ENCODE measurements around the gene UROS. TPM values are rescaled to one million over a fixed set of nuclear protein-coding genes. Genes with fewer than 3 reads are reported as not detected.

UROS gene
- polyA plus RNA-seq, 2 of the 4 experiments (the other 2 are of a cell fraction), result 52.9 to 71.1 TPM

GRCh38 chr10:125795128-125795527, 27.9 kb downstream of the UROS start:
- Histone ChIP-seq H3K27ac (no peak overlapping the region), H3K4me2 (no peak overlapping the region), H3K4me1 (no peaks in the 10 kb centered on the region), H3K4me3 (no peak overlapping the region), H3K9me3 (no peaks in the 10 kb centered on the region)
- ChIA-PET POLR2A (no interaction called here), CTCF (no interaction called here)
- ATAC-seq (no peak; a peak in 1 of 6 replicates), DNase-seq (ENCODE audit: low read depth in 1 of 2, low spot score in 1 of 2) (no peak), FAIRE-seq (no peak)
- no CpG with 5 or more reads among the region's 2 CpGs for WGBS (ENCODE audit: missing lambda C conversion rate)
- TF ChIP-seq, protein P1, sequence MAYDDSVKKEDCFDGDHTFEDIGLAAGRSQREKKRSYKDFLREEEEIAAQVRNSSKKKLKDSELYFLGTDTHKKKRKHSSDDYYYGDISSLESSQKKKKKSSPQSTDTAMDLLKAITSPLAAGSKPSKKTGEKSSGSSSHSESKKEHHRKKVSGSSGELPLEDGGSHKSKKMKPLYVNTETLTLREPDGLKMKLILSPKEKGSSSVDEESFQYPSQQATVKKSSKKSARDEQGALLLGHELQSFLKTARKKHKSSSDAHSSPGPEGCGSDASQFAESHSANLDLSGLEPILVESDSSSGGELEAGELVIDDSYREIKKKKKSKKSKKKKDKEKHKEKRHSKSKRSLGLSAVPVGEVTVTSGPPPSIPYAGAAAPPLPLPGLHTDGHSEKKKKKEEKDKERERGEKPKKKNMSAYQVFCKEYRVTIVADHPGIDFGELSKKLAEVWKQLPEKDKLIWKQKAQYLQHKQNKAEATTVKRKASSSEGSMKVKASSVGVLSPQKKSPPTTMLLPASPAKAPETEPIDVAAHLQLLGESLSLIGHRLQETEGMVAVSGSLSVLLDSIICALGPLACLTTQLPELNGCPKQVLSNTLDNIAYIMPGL (CRISPR knock-in tag; IDR thresholded peaks at IDR 0.05; ENCODE audit: borderline replicate concordance), result no peak
- no peak for TF ChIP-seq KDM5A (IDR thresholded peaks at IDR 0.05)
- TF ChIP-seq TFCP2L1 (CRISPR knock-in tag; IDR thresholded peaks at IDR 0.05), result no peak
- no peak for TF ChIP-seq BCL3 (IDR thresholded peaks at IDR 0.05)
- no peak for TF ChIP-seq CEBPB (IDR thresholded peaks at IDR 0.05)
- TF ChIP-seq RARB (CRISPR knock-in tag; IDR thresholded peaks at IDR 0.05), result no peak
- no peak for TF ChIP-seq ESRRA (IDR thresholded peaks at IDR 0.05; ENCODE audit: borderline replicate concordance, low read length)
- TF ChIP-seq HOXA7 (CRISPR knock-in tag; IDR thresholded peaks at IDR 0.05), result no peak

- POLR2A ChIA-PET, result no interaction called here
- H3K27ac ChIP-seq, result no peak overlapping the region
- ATAC-seq (no peak), DNase-seq (ENCODE audit: low read depth in 1 of 2, low spot score in 1 of 2) (no peak), FAIRE-seq (no peak)
- TF ChIP-seq FOSL2 (IDR thresholded peaks at IDR 0.05), result no peak
- no peak for TF ChIP-seq FOSL2 (CRISPR knock-in tag; IDR thresholded peaks at IDR 0.05)
- no peak for TF ChIP-seq SREBF2 (IDR thresholded peaks at IDR 0.05)
- no peak overlapping the region for H3K4me2 ChIP-seq
- H3K9me3 ChIP-seq, result no peaks in the 10 kb centered on the region
- H3K4me1 ChIP-seq, result no peaks in the 10 kb centered on the region
- no peak overlapping the region for H3K4me3 ChIP-seq
- CTCF ChIA-PET, result interaction anchor here (1.1 to 2.1 kb wide), 3 partner anchors 9 to 116 kb away, joined by 3 to 6 read pairs (median 5); no protein-coding TSS in a partner anchor
- 94% methylated on average over 10 of the region's 14 CpGs for WGBS (ENCODE audit: missing lambda C conversion rate)
Measured at GRCh38 chr10:125792342-125793300, 30.4 kb downstream of the UROS start.

DNA sequence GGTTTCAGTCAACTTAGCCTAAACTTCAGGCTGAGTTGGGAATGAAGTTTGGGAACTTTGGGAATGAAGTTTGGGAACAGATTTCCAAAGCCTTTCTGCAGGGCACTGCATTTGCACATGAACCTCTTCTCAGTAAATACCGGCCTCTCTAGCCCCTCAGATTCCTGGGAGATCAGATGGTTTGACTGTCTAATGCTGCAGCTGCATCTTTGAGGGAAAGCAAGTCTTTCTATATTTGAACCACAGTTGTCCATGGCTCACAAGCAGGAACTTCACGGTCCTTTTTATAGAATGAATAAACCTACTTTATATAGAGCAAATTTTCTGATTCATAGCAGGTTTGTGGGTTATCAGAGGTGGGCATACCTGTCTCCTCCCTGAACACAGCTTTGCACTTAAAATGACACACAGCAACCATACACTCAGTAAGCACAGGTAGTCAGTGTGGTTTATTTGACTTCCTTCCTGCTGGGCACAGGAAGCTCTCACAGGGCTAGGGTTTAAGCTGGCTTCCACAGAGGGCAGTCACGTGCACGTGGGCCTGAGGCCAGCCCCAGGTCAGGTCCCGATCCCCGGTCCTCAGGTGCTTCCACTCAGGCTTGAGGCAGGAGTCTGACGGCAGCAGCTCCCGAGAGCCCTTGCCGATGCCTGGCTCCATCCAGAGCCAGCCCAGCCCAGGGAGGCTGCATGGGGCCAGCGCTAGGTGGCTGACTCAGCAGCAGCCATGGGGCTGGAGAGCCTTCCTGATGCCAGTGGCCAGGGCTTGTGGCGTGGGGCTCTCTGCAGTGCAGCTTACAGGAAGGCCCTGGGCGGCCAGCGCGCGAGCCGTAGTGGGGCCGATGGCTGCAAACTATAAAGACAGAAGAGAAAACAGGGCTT, 34.7 kb downstream of the UROS start:
- H3K4me1 ChIP-seq, result no peaks in the 10 kb centered on the region

More for the DNA sequence above, 34.7 kb downstream of the UROS start:
- H3K27ac ChIP-seq, result no peak overlapping the region
- WGBS (ENCODE audit: missing lambda C conversion rate), result 93% methylated on average over 13 of the region's 17 CpGs
- ChIA-PET CTCF (interaction anchor here (0.8 kb wide), 1 partner anchor 13 kb away, joined by 3 read pairs; the partner anchor contains the start of gene MMP21), POLR2A (no interaction called here)
- TF ChIP-seq RARB (CRISPR knock-in tag; IDR thresholded peaks at IDR 0.05) (no peak), POLR2A (IDR thresholded peaks at IDR 0.05; ENCODE audit: low read length) (no peak), RFX5 (IDR thresholded peaks at IDR 0.05) (no peak), RCOR1 (IDR thresholded peaks at IDR 0.05; ENCODE audit: low read depth, low read length) (no peak), CEBPB (IDR thresholded peaks at IDR 0.05) (no peak), MAZ (IDR thresholded peaks at IDR 0.05; ENCODE audit: borderline replicate concordance, low read depth, low read length) (no peak), ATOH8 (CRISPR knock-in tag; IDR thresholded peaks at IDR 0.05; ENCODE audit: low read depth) (no peak)
- TF ChIP-seq, protein P2, sequence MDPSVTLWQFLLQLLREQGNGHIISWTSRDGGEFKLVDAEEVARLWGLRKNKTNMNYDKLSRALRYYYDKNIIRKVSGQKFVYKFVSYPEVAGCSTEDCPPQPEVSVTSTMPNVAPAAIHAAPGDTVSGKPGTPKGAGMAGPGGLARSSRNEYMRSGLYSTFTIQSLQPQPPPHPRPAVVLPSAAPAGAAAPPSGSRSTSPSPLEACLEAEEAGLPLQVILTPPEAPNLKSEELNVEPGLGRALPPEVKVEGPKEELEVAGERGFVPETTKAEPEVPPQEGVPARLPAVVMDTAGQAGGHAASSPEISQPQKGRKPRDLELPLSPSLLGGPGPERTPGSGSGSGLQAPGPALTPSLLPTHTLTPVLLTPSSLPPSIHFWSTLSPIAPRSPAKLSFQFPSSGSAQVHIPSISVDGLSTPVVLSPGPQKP (IDR thresholded peaks at IDR 0.05; ENCODE audit: low read depth, low read length), result no peak
- TF ChIP-seq, protein P3, sequence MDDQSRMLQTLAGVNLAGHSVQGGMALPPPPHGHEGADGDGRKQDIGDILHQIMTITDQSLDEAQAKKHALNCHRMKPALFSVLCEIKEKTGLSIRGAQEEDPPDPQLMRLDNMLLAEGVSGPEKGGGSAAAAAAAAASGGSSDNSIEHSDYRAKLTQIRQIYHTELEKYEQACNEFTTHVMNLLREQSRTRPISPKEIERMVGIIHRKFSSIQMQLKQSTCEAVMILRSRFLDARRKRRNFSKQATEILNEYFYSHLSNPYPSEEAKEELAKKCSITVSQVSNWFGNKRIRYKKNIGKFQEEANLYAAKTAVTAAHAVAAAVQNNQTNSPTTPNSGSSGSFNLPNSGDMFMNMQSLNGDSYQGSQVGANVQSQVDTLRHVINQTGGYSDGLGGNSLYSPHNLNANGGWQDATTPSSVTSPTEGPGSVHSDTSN (IDR thresholded peaks at IDR 0.05), result no peak
- TF ChIP-seq, protein P4, sequence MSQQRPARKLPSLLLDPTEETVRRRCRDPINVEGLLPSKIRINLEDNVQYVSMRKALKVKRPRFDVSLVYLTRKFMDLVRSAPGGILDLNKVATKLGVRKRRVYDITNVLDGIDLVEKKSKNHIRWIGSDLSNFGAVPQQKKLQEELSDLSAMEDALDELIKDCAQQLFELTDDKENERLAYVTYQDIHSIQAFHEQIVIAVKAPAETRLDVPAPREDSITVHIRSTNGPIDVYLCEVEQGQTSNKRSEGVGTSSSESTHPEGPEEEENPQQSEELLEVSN (IDR thresholded peaks at IDR 0.05; ENCODE audit: borderline replicate concordance, low read depth), result no peak
- ATAC-seq (peak; percentile 36 to 50; a peak in 4 of 6 replicates), DNase-seq (ENCODE audit: low read depth in 1 of 2, low spot score in 1 of 2) (no peak), FAIRE-seq (no peak)
- no peak overlapping the region for H3K4me3 ChIP-seq
- H3K4me2 ChIP-seq, result no peak overlapping the region
- no peaks in the 10 kb centered on the region for H3K9me3 ChIP-seq
